ENCODE results near the gene CCDC57. TPM values are rescaled to one million over a fixed set of nuclear protein-coding genes. Genes with fewer than 3 reads are reported as not detected.

The CCDC57 gene
- total RNA-seq, 2 donors from 2014 or later: 57.6 to 62.8 TPM

DNA sequence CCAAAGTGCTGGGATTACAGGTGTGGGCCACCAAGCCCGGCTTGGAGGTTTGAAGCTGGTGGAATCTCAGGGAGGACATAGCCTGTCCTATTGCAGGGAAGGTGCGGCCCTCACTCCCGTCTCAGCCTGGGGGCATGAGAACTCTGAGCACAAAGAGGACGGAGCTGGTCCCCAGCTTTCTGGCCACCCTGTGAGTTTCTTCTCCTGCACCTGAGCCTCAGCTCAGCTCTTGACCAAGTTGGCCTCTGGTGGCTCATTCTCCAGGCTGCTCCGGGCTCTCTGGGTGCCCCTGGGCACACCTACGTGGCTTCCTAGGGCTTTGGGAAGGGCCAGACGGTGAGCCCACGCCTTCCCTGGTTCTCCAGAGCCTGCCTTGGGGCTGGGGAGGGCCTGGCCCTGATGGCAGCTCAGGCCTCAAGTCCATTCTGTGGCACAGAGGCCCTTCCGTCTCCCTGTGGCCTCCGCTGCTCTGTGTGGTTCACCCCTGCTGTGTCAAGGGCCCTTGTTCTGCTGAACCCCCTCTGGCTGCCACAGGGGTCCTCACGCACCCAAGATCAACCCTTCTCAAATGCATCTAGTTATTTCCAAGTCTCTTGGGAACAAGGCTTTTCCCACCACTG, 107.7 kb downstream of the CCDC57 start:
- Histone ChIP-seq H3K27ac (peak overlapping the region; percentile 98 to 99), H3K27me3 (replicated peaks; ENCODE audit: insufficient read depth) (no peaks in the 10 kb centered on the region), H3K4me1 (replicated peaks) (peaks cover 64% of the 10 kb centered on the region), H3K36me3 (no peaks in the 10 kb centered on the region), H3K4me3 (no peak overlapping the region), H3K9me3 (no peaks in the 10 kb centered on the region)
- DNase-seq (ENCODE audit: low spot score): no peak
- TF ChIP-seq POLR2AphosphoS5 (IDR thresholded peaks at IDR 0.05) (no peak), POLR2A (IDR thresholded peaks at IDR 0.05) (no peak)
- TF ChIP-seq, protein P1, sequence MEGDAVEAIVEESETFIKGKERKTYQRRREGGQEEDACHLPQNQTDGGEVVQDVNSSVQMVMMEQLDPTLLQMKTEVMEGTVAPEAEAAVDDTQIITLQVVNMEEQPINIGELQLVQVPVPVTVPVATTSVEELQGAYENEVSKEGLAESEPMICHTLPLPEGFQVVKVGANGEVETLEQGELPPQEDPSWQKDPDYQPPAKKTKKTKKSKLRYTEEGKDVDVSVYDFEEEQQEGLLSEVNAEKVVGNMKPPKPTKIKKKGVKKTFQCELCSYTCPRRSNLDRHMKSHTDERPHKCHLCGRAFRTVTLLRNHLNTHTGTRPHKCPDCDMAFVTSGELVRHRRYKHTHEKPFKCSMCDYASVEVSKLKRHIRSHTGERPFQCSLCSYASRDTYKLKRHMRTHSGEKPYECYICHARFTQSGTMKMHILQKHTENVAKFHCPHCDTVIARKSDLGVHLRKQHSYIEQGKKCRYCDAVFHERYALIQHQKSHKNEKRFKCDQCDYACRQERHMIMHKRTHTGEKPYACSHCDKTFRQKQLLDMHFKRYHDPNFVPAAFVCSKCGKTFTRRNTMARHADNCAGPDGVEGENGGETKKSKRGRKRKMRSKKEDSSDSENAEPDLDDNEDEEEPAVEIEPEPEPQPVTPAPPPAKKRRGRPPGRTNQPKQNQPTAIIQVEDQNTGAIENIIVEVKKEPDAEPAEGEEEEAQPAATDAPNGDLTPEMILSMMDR (IDR thresholded peaks at IDR 0.05): no peak
- intact Hi-C loops (cut with DNase I): no loop called here
- WGBS: 91% methylated on average over 11 of the region's 11 CpGs

DNA sequence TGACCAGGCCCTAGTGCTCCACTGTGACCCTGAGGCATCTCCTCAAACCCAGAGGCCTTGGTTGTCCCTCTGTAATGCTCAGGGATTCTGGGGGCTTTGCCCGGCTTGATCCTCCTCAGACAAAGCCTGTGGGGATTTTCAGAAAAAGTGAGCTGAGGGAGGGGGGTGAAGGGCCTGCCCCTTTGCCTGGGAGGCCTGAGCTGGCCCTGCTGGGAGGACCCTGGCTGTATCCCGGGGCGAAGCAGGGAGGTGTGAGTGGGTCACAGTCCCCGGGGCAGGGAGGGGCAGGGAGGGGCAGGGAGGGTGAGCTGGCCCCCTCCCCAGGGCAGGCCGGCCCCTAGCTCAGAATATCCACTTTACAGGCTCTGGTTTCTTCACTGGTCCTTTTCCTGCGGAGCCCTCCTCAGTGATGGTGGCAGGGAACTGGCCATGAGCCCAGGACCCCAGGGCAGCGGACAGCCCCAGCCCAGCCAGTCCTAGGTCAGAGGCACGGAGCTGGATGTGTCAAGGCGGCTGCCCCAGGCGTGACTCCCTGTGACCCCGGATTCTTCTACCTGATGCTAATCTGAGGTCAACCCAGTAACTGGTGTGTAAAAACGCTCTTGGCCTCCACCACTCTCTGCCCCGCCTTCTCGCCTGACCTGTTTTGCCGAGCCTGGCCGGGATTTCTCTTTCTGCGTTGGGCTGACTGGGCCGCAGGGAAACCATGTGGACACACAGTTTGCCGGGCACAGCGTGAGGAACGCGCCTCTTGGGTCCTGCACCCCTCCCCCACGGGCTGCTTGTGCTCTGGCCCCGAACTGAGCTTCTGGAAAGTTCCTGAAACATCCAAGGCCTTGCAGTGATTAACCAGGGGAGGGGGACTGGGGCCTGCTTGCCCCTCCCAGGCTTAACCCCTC, 108.8 kb downstream of the CCDC57 start:
- Histone ChIP-seq H3K27ac (peak overlapping the region; percentile 98 to 99), H3K36me3 (no peaks in the 10 kb centered on the region), H3K9me3 (no peaks in the 10 kb centered on the region), H3K4me1 (replicated peaks) (peaks cover 75% of the 10 kb centered on the region), H3K4me3 (no peak overlapping the region), H3K27me3 (replicated peaks; ENCODE audit: insufficient read depth) (no peaks in the 10 kb centered on the region)
- WGBS: 33% methylated on average over 22 of the region's 24 CpGs
- intact Hi-C loops (cut with DNase I): no loop called here
- TF ChIP-seq, protein P1 (IDR thresholded peaks at IDR 0.05): no peak
- peak; percentile 53 for TF ChIP-seq POLR2A (IDR thresholded peaks at IDR 0.05)
- TF ChIP-seq POLR2AphosphoS5 (IDR thresholded peaks at IDR 0.05): peak; percentile 93
- peak; percentile 93 for DNase-seq (ENCODE audit: low spot score)

DNA sequence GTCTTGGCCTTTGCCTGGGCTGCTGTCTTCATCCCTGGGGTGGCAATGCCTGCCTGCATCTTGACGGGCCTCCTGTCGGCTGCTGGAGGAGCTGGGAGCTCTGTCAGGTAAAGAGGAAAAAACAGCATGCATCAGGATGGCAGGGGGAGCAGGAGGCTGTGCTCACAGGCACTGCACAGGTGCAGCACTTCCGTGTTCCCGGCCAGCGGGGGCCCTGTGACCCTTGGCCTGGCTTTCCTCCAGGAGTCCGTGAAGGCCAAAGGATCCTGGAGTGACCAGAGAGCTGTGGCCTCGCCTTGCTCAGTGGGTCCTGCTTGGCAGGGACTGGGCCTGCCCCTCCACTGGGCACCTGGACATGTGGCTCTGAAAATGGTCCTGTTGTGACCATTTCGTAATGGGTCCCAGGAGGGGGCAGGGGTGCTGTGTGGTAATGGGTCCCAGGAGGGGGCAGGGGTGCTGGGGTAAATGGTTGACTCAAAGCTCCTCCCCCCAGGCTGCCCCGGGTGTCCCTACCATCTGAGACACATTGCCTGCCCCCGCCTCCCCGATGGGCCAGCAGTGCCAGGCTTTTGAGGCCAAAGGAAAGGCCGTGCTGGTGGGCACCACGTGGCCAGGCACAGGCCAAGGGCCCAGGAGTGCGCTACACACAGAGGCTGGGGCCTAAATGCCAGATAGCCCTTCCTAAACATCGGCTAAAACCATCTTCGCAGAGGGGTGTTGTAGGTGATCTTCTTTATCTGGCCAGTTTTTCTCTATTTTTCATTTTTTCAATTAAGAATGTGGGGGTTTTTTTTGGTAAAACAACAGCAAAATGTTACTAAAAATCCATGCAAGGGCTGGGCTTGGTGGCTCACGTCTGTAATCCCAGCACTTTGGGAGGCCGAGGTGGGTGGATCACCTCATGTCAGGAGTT, 110.6 kb downstream of the CCDC57 start:
- Histone ChIP-seq H3K36me3 (no peaks in the 10 kb centered on the region), H3K27me3 (replicated peaks; ENCODE audit: insufficient read depth) (no peaks in the 10 kb centered on the region), H3K9me3 (no peaks in the 10 kb centered on the region), H3K27ac (peak overlapping the region; percentile 98 to 99), H3K4me1 (replicated peaks) (peaks cover 65% of the 10 kb centered on the region), H3K4me3 (no peak overlapping the region)
- 71% methylated on average over 18 of the region's 18 CpGs for WGBS
- no peak for TF ChIP-seq POLR2A (IDR thresholded peaks at IDR 0.05)
- TF ChIP-seq, protein P1 (IDR thresholded peaks at IDR 0.05): peak in 1 of 4 experiments; percentile 17
- no peak for TF ChIP-seq POLR2AphosphoS5 (IDR thresholded peaks at IDR 0.05)
- intact Hi-C loops (cut with DNase I): no loop called here
- DNase-seq (ENCODE audit: low spot score): no peak

DNA sequence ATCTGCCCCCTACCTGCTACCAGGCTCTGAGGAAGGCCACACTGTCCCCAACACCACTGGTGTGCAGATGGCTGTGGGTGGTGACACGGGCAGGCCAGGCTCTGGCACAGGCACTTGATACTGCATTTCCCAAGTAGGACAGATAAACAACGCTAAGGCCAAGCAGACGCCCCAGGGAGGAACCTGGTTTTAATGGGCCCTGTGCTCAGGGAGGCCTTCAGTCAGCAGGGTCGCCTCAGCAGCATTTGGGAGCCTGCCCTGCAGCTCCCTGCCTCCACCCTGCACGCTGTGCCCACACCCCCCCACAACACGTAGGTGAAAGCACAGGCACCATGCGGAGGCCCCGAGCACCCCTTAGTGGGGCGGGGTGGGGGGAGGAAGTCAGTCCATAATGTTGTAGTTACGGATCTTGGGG, 111.3 kb downstream of the CCDC57 start:
- peak overlapping the region; percentile 98 to 99 for H3K27ac ChIP-seq
- TF ChIP-seq, protein P1 (IDR thresholded peaks at IDR 0.05): no peak
- peak; percentile 64 for TF ChIP-seq POLR2AphosphoS5 (IDR thresholded peaks at IDR 0.05)
- no peaks in the 10 kb centered on the region for H3K9me3 ChIP-seq
- no peak overlapping the region for H3K4me3 ChIP-seq
- no peaks in the 10 kb centered on the region for H3K36me3 ChIP-seq
- peak; percentile 80 for DNase-seq (ENCODE audit: low spot score)
- intact Hi-C loops (cut with DNase I): no loop called here
- H3K27me3 ChIP-seq (replicated peaks; ENCODE audit: insufficient read depth): no peaks in the 10 kb centered on the region
- peaks cover 58% of the 10 kb centered on the region for H3K4me1 ChIP-seq (replicated peaks)
- WGBS: 55% methylated on average over 9 of the region's 10 CpGs
